Gastrocnemius medialis (tissue), 4 donors: ENCODE measurements around the gene RNPC3. TPM values are rescaled to one million over a fixed set of nuclear protein-coding genes. Genes with fewer than 3 reads are reported as not detected.
A peak's percentile ranks its signal among the peaks of the same experiment; 100 is the strongest.
"Not testable (repeated sequence)": the region's sequence is repeated elsewhere in the genome, so short reads cannot be mapped to it uniquely, and the experiment has no call there.

Experiments used
- ATAC-seq, 2 donors: fragments of 150-250 bp; one replicate each; pipeline ENCODE4 v1.9.1; 2016
- DNase-seq, 2 donors: peaks; one replicate each; pipeline ENCODE4 v3.0.0-alpha.2; 2019
- H3K27ac ChIP-seq, 4 donors: fragments of 200-600 bp; sonication (generic); 1 replicate in 1 of 4; 2 replicates in 3 of 4; pipeline ENCODE4 v1.5.1; 2016 to 2018; ENCODE audit warnings: mild to moderate bottlenecking in 2 of 4, moderate library complexity in 1 of 4
- H3K27me3 ChIP-seq, 3 donors: fragments of 200-600 bp; sonication (generic) in 2 of 3; 1 replicate in 1 of 3; 2 replicates in 2 of 3; pipeline versions ENCODE4 v1.5.1 to v1.6.0; 2016 to 2019; ENCODE audit warnings: mild to moderate bottlenecking in 1 of 3, moderate library complexity in 1 of 3
- H3K36me3 ChIP-seq, 2 donors: fragments of 200-600 bp; sonication (generic) in 1 of 2; one replicate each; pipeline ENCODE4 v1.5.1; 2017 to 2018
- H3K4me1 ChIP-seq, 2 donors: fragments of 200-600 bp; sonication (generic) in 1 of 2; one replicate each; pipeline ENCODE4 v1.5.1; 2016 to 2017; ENCODE audit warnings: mild to moderate bottlenecking in 2 of 2
- H3K4me3 ChIP-seq, 4 donors: fragments of 200-600 bp; sonication (generic) in 3 of 4; 1 replicate in 1 of 4; 2 replicates in 3 of 4; pipeline ENCODE4 v1.5.1; 2016 to 2019; ENCODE audit warnings: mild to moderate bottlenecking in 2 of 4
- H3K9me3 ChIP-seq, 3 donors: fragments of 200-600 bp; sonication (generic) in 2 of 3; 1 replicate in 1 of 3; 2 replicates in 2 of 3; pipeline ENCODE4 v1.5.1; 2016 to 2019
- CTCF ChIP-seq, 5 experiments: fragments of 450-650 bp in 3 of 5; fragments of 200-600 bp in 2 of 5; sonication (generic) in 2 of 5; IDR thresholded peaks in 4 of 5; conservative IDR thresholded peaks in 1 of 5; 1 replicate in 4 of 5; 2 replicates in 1 of 5; pipeline ENCODE4 v1.5.1; 2016 to 2019; ENCODE audit warnings: antibody characterized with exemption in 5 of 5, mild to moderate bottlenecking in 3 of 5, moderate library complexity in 3 of 5
- POLR2A ChIP-seq, 2 donors: fragments of 450-650 bp; IDR thresholded peaks; one replicate each; pipeline ENCODE4 v1.6.1; 2017; ENCODE audit warnings: antibody characterized with exemption in 2 of 2, mild to moderate bottlenecking in 2 of 2, moderate library complexity in 2 of 2
- in situ Hi-C, 4 donors: fragments of 200-750 bp; cut with MboI; loops; one replicate each; pipeline versions ENCODE4 v1.15.0 to v1.8.0; 2017; ENCODE audit warnings: low sequenced_read_pairs in 4 of 4
- intact Hi-C: fragments of 100-400 bp; cut with DNase I; formaldehyde crosslinking; loops from one replicate; pipeline ENCODE4 v1.15.1; 2023; ENCODE audit warnings: low total_unique reads
- total RNA-seq, 4 donors: library from RNA; depleted of rRNA; stranded (reverse); fragments of >200 nt; gene quantifications; one replicate each; pipeline versions ENCODE4 v1.1.0 to v1.2.3, GENCODE V29; 2016

The RNPC3 gene
- total RNA-seq, 4 donors from 2014 or later: 6.5 to 55.2 (median 29.8) TPM

- TF ChIP-seq CTCF (IDR thresholded peaks at IDR 0.05 in 4 of 5, conservative IDR thresholded peaks at IDR 0.05 in 1 of 5): no peak
- no peak for TF ChIP-seq POLR2A (IDR thresholded peaks at IDR 0.05)
- H3K27me3 ChIP-seq: no peaks in the 10 kb centered on the region
- DNase-seq (no peak), ATAC-seq (no peak)
- in situ Hi-C loops (no loop called here), intact Hi-C loops (loop anchor here (5.0 kb wide), 1 partner anchor 33 kb away; the partner anchor contains the start of gene RNPC3)
- peaks cover 30 to 31% of the 10 kb centered on the region in 2 donors for H3K4me1 ChIP-seq
- H3K36me3 ChIP-seq: peaks cover 0 to 12% of the 10 kb centered on the region in 2 donors
- H3K27ac ChIP-seq: peak overlapping the region; percentile 81 to 90 (median 85)
- no peaks in the 10 kb centered on the region for H3K9me3 ChIP-seq
- no peak overlapping the region for H3K4me3 ChIP-seq
These were observed 34.9 kb downstream of the RNPC3 start for GRCh38 chr1:103560427-103560826.

GRCh38 chr1:103561124-103561523 is 35.6 kb downstream of the RNPC3 start:
- H3K27me3 ChIP-seq, in situ Hi-C loops, DNase-seq, H3K9me3 ChIP-seq, ATAC-seq: not testable (repeated sequence)
- Histone ChIP-seq H3K36me3 (peaks cover 0 to 13% of the 10 kb centered on the region in 2 donors), H3K4me1 (peaks cover 30 to 31% of the 10 kb centered on the region in 2 donors), H3K27ac (peak overlapping the region; percentile 81 to 90 (median 85)), H3K4me3 (peak overlapping the region in 2 of 4 donors; percentile 22 to 40)
- intact Hi-C loops: loop anchor here (5.0 kb wide), 1 partner anchor 34 kb away; the partner anchor contains the start of gene RNPC3

- ATAC-seq (peak; percentile 95 to 96), DNase-seq (peak in 1 of 2 donors; percentile 36)
- no peaks in the 10 kb centered on the region for H3K9me3 ChIP-seq
- H3K27me3 ChIP-seq: no peaks in the 10 kb centered on the region
- no peak for TF ChIP-seq CTCF (IDR thresholded peaks at IDR 0.05 in 4 of 5, conservative IDR thresholded peaks at IDR 0.05 in 1 of 5)
- peak in 1 of 2 donors; percentile 6 for TF ChIP-seq POLR2A (IDR thresholded peaks at IDR 0.05)
- intact Hi-C loops: loop anchor here (5.0 kb wide), 1 partner anchor 35 kb away; the partner anchor contains the start of gene RNPC3
- H3K4me1 ChIP-seq: peaks cover 30 to 31% of the 10 kb centered on the region in 2 donors
- H3K27ac ChIP-seq: peak overlapping the region; percentile 81 to 90 (median 85)
- peak overlapping the region; percentile 34 to 42 (median 40) for H3K4me3 ChIP-seq
- H3K36me3 ChIP-seq: peaks cover 0 to 10% of the 10 kb centered on the region in 2 donors
- in situ Hi-C loops: no loop called here
These were observed 36.3 kb downstream of the RNPC3 start for GRCh38 chr1:103561643-103562395.

- TF ChIP-seq CTCF (IDR thresholded peaks at IDR 0.05 in 4 of 5, conservative IDR thresholded peaks at IDR 0.05 in 1 of 5): no peak
- no peak for TF ChIP-seq POLR2A (IDR thresholded peaks at IDR 0.05)
- peak overlapping the region; percentile 81 to 90 (median 85) for H3K27ac ChIP-seq
- H3K4me1 ChIP-seq: peaks cover 30 to 31% of the 10 kb centered on the region in 2 donors
- no peak for DNase-seq
- H3K4me3 ChIP-seq: peak overlapping the region; percentile 34 to 42 (median 40)
- no peaks in the 10 kb centered on the region for H3K27me3 ChIP-seq
- in situ Hi-C loops (no loop called here), intact Hi-C loops (loop anchor here (5.0 kb wide), 1 partner anchor 36 kb away; the partner anchor contains the start of gene RNPC3)
- peaks cover 0 to 20% of the 10 kb centered on the region in 2 donors for H3K36me3 ChIP-seq
- H3K9me3 ChIP-seq: no peaks in the 10 kb centered on the region
- no peak for ATAC-seq
These were observed 37.6 kb downstream of the RNPC3 start for GRCh38 chr1:103563056-103563455.

GRCh38 chr1:103569493-103569892 is 44.0 kb downstream of the RNPC3 start:
- intact Hi-C loops: no loop called here
- ATAC-seq: no peak
- peaks cover 0 to 61% of the 10 kb centered on the region in 2 donors for H3K36me3 ChIP-seq
- no peak for DNase-seq
- H3K9me3 ChIP-seq: no peaks in the 10 kb centered on the region
- no peak for TF ChIP-seq POLR2A (IDR thresholded peaks at IDR 0.05)
- TF ChIP-seq CTCF (IDR thresholded peaks at IDR 0.05 in 4 of 5, conservative IDR thresholded peaks at IDR 0.05 in 1 of 5): no peak
- in situ Hi-C loops: no loop called here
- no peak overlapping the region for H3K4me3 ChIP-seq
- H3K27me3 ChIP-seq: no peaks in the 10 kb centered on the region
- no peaks in the 10 kb centered on the region for H3K4me1 ChIP-seq
- H3K27ac ChIP-seq: no peak overlapping the region

GRCh38 chr1:103571289-103571688 is 45.8 kb downstream of the RNPC3 start, which contains the start of gene AMY2B:
AMY2B (plus strand) TSS chr1:103571589; CDS start chr1:103571603, 14 bp downstream.
- H3K9me3 ChIP-seq, DNase-seq, H3K27ac ChIP-seq, ATAC-seq, H3K27me3 ChIP-seq, H3K4me1 ChIP-seq, H3K4me3 ChIP-seq, intact Hi-C loops, in situ Hi-C loops: not testable (repeated sequence)
- H3K36me3 ChIP-seq: peaks cover 0 to 70% of the 10 kb centered on the region in 2 donors
